Hematopoietic multipotent progenitor cell treated with erythropoietin and hydrocortisone succinate and interleukin-3 and kit ligand, for 17 days (in vitro differentiated cells): ENCODE results near the gene MOG.
"Not testable (repeated sequence)": the region's sequence is repeated elsewhere in the genome, so short reads cannot be mapped to it uniquely, and the experiment has no call there.

ENCODE experiments used
- DNase-seq: peaks from one replicate; pipeline ENCODE4 v3.0.0-alpha.2; 2015; ENCODE audit warnings: low spot score

MOG gene

GRCh38 chr6:29641430-29642148 is 15.3 kb upstream of the MOG start:
- peak; percentile 20 for DNase-seq

- peak; percentile 26 for DNase-seq
These were observed 8.8 kb upstream of the MOG start for GRCh38 chr6:29647927-29648642.

DNA sequence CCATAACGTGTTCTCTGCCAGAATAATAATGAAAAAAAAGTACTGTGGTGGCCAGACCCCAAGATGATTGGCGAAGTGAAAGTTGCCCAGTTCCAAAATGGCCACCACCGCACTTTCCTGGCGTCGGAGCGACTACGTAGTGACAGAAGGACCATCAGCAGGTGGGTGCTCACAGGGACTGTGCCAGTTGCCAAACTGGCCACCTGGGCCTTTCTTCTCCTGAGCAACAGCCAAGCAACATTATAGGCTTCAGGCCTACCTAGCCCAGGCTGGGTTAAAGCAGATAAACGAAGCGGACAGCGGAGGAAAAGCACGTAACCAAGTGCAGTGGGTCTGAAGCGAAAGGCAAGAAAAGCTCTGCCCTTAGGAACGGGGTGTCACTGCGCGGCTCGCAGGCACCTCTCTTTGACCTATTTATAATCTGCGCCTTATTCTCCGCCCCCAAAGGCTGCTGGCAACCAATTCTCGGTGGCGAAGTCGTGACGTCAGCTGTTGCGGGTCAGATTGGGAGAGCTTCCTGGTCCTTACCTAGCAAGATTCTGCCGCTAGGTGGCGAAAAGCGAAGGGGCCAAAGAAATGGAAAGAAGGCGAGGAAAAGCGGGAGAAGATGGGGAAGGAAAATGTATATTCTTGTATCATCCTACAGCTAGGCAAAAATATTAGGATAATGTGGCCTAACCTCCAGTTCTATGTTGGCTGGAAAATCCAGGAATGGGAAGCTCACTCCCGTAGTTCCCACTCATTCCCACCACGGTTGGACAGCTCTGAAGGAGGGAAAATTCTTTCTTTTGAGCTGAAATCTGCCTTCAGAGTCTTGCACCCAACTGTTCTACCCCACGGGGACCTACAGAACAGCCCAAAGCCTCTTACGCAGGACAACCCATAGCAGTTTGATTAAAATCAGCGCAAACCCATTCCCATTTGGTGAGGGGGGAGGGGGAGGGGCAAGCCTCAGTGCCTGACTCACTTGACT is 6.9 kb upstream of the MOG start:
- peak; percentile 99 for DNase-seq

- DNase-seq: peak; percentile 64
These were observed 5.3 kb upstream of the MOG start for GRCh38 chr6:29651413-29652197.

DNA sequence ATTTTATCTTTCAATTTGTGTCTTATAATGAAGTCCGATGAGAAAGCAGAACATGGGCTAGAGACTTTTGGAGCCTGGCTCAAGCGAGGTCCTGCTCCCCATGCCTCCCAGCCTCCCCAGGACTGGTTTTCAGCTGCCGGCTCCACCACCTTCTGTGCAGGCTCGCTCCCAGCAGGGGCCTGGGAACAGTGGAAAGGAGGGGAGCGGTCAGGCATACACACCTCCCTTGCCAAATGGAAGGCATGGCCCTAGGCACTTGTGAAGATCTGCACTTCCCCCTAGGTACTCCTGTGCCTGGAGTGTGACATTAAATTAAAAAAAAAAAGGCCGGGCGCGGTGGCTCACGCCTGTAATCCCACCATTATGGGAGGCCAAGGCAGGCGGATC is 4.7 kb upstream of the MOG start:
- DNase-seq: no peak

DNA sequence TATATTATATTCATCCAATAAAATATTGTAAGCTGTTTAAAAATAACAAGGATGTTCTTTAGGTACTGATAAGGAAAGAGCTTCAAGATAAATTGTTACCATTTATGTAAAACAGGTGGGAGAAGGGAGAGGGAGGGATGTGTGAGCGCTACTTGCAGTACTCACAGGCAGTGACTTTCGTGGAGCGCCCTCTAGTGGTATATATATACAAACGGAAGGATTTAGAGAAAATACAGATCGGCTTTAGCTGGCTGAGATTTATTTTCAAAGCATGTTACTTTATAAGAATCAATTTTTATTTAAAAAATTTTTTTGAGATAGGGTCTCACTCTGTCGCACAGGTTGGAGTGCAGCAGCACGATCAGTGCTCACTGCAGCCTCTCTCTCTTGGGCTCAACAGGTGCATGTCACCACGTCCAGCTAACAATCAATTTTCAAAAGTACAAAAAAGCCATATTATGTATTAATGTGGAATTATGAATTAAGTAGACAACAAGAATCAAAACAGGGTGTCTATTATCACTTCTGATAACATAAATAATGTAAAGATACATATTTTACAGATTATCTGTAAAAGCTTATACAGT is 3.3 kb upstream of the MOG start:
- peak; percentile 85 for DNase-seq

- no peak for DNase-seq
These were observed 1.2 kb upstream of the MOG start for GRCh38 chr6:29655658-29656057.

DNA sequence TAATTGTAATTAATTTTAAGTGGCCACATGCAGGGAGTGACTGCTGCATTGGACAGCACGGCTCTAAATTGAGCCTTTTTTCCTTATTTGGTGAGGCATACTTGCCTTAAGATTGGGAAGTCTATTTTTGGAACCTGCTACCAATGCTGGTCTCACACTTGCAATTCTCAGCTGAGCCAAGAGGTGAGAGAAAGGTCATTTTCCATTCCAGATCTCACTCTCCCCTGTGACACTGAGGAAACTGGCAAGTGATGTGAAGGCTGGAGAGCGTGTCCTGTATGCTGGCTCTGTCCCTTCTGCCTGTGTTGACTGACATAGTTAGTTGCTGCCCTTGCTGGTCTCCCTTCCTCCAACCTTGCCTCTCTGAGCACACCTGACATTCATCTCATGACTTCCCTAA is 735 bp upstream of the MOG start:
- DNase-seq: no peak

DNA sequence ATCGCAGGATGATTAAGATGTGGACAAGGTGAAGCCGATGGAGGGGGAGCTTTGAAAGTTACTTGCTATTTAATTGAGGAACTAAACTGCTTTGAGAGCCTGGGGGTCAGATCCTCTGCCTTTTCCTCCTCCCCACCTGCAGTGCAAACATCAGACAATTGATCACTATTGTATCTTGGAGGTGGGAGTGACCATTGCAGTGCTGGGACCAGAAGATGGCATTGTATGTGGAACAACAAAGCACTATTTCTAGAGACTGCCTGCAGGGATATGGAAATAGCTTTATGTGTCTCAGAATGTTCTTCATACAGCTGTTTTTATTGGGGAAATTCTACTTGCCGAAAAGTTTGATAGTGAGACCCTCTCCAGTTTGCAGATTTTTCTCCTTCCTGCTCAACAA is 4.2 kb downstream of the MOG start:
- DNase-seq: no peak

- not testable (repeated sequence) for DNase-seq
These were observed 4.7 kb downstream of the MOG start for GRCh38 chr6:29661502-29662141.

DNA sequence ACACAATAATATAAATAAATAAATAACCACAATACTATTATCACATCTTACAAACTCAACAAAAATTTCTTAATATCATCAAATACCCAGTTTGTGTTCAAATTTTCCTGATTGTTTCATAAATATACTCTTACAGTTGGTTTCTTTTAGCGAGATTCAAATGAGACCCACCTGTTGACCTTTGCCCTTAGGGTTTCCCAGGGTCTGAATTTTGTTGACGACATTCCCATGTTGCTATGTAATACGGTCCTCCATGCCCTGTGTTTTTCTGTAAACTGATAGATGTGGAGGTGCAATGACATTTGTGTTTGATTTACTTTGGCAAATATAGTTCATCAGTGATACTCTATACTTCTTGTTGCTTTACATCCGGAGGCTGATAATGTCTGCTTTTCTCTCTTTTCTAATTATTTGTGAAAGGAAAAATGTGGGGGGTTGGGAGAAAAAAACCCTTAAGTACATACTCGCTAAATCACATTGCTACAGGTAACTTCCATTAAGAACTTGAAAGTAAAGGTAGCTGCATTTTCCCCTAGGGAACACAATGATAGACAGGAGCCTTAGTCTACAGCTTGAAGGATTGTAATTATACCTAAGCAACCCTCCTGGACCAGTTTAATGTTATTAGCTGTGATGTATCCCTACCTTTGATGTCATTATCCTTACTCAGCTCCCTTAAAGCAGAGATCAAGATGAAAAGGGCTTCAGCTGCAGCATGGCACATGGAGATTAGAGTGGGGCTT is 6.6 kb downstream of the MOG start:
- DNase-seq: no peak

DNA sequence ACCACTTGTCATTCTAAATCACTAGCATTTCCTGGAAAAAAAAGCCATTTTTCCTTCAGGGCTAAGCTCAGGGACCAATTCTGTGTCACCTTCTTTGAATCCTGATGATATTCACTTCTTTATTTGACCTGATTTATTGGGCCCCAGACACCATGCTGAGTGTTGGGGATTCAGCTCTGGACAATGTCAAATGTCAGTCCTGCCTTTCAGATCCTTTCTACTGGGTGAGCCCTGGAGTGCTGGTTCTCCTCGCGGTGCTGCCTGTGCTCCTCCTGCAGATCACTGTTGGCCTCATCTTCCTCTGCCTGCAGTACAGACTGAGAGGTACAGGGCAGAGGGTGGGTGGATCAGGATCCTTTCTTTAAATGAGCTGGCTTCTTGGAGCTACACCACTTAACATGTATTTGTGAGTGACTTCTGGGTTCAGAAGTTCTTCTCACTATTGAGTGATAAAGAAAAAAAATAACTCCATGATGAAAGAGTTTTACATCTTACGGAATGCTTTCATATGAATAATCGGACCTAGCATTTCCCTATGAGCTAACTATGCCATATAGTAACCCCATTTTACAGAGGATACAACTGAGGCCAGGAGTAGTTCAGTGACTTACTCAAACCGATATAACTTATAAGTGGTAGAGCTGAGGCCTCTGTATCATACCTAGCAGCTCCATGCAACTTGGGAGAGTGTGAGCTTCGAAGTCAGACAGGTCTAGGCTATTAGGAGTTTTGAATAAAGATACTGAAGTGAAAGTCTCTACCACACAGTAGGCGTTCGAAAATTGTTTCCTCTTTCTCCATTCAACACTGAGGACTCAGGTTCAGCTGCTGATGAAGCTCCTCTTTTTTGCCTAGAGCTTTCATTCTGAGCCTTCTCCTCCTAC is 9.3 kb downstream of the MOG start:
- no peak for DNase-seq

DNA sequence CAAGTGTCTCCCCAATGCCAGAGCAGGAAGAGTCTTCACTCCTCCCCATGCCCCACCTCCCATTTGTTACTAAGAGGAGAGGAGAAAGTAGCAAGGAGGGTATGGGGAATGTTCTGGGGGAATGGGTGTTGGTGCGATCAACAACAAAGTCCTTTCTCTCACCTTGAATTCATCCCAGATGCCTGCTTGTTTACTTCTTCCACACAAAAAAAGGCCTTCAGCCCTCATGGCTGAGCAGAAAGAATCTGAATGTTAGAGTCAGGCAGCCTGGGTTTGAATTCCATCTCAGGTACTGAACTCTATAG is 9.9 kb downstream of the MOG start:
- DNase-seq: no peak

DNA sequence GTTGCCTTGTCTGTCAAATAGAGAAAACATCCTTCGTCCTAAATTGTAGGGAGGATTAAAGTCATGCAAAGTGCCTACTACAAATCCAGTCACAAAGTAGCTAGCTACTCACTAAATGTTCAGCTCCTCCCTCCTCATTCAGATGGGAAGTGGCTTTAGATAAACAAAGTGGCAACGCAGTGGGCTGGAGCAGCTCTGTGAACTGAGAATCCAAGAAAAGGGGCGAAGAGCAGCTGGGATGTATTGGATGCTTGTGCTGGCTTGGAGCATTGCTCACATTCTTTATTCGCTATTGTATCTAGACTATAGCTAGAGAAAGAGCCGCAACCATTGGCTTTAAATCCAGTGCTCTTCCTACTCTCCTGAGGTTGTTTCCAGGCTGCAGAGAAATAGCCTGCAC is 10.3 kb downstream of the MOG start:
- no peak for DNase-seq

GRCh38 chr6:29671026-29671425 is 14.1 kb downstream of the MOG start:
- no peak for DNase-seq

- not testable (repeated sequence) for DNase-seq
These were observed 15.2 kb downstream of the MOG start for GRCh38 chr6:29672116-29672515.

GRCh38 chr6:29673161-29673560 is 16.3 kb downstream of the MOG start:
- no peak for DNase-seq

GRCh38 chr6:29674008-29674407 is 17.1 kb downstream of the MOG start:
- no peak for DNase-seq

DNA sequence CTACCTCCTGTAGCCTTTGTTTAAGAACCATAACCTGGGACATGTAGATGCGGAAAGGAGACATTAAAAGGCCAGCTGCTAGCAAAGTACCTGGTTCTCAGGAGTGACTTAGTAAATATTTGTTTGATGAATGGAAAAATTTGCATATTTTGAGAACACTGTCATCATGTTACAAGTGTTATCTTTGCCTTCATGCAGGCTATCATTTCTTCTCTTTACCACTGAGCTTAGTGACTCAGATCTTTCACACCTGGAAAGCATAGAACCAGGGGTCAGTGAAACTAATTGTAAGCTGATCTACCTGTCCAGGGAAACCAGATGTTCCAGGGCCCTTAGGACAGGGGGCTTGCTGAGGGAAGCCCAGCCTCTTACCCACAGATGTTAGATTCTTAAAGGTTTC is 18.7 kb downstream of the MOG start:
- no peak for DNase-seq
